ENCODE measurements around the gene VAMP4.

DNA sequence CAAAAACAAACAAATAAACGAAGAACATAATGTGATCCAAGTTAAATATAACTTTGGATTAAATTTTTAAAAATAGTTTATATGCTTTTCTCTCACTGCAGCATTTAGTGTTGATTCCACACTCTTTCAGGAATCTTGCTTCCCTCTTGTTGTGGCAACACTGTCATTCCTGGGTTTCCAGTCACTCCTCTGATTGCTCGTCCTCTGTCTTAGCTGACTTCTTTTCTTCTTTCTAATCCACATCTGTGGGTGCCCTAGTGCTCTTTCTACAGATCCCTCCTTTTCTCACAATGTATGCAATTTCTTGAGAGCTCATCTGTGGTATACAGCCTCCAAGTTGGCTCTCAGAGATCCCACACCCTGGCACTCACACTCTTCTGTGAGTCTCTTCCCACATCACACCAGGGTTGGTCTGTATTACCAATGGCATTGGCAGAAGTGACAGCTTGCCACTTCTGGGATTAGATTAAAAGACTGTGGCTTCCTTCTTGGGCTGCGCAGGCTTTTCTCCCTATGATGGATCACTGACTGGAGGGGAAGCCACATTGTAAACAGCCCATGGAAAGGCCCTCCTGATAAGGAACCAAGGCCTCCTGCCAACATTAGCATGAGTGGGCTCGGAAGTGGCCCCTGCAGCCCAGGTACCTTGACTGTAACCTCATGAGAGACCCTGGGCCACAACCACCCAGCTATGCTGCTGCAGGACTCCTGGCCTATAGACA, 77.8 kb downstream of the VAMP4 start:
- TF ChIP-seq, protein P1, sequence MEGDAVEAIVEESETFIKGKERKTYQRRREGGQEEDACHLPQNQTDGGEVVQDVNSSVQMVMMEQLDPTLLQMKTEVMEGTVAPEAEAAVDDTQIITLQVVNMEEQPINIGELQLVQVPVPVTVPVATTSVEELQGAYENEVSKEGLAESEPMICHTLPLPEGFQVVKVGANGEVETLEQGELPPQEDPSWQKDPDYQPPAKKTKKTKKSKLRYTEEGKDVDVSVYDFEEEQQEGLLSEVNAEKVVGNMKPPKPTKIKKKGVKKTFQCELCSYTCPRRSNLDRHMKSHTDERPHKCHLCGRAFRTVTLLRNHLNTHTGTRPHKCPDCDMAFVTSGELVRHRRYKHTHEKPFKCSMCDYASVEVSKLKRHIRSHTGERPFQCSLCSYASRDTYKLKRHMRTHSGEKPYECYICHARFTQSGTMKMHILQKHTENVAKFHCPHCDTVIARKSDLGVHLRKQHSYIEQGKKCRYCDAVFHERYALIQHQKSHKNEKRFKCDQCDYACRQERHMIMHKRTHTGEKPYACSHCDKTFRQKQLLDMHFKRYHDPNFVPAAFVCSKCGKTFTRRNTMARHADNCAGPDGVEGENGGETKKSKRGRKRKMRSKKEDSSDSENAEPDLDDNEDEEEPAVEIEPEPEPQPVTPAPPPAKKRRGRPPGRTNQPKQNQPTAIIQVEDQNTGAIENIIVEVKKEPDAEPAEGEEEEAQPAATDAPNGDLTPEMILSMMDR (IDR thresholded peaks at IDR 0.05), result no peak
- TF ChIP-seq, protein P2, sequence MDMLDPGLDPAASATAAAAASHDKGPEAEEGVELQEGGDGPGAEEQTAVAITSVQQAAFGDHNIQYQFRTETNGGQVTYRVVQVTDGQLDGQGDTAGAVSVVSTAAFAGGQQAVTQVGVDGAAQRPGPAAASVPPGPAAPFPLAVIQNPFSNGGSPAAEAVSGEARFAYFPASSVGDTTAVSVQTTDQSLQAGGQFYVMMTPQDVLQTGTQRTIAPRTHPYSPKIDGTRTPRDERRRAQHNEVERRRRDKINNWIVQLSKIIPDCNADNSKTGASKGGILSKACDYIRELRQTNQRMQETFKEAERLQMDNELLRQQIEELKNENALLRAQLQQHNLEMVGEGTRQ (IDR thresholded peaks at IDR 0.05; ENCODE audit: borderline replicate concordance, low read depth, low read length), result no peak
- no peak for TF ChIP-seq NFIC (IDR thresholded peaks at IDR 0.05; ENCODE audit: borderline replicate concordance)
- TF ChIP-seq, protein P3, sequence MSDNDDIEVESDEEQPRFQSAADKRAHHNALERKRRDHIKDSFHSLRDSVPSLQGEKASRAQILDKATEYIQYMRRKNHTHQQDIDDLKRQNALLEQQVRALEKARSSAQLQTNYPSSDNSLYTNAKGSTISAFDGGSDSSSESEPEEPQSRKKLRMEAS (IDR thresholded peaks at IDR 0.05; ENCODE audit: low read depth), result no peak
- TF ChIP-seq, protein P4, sequence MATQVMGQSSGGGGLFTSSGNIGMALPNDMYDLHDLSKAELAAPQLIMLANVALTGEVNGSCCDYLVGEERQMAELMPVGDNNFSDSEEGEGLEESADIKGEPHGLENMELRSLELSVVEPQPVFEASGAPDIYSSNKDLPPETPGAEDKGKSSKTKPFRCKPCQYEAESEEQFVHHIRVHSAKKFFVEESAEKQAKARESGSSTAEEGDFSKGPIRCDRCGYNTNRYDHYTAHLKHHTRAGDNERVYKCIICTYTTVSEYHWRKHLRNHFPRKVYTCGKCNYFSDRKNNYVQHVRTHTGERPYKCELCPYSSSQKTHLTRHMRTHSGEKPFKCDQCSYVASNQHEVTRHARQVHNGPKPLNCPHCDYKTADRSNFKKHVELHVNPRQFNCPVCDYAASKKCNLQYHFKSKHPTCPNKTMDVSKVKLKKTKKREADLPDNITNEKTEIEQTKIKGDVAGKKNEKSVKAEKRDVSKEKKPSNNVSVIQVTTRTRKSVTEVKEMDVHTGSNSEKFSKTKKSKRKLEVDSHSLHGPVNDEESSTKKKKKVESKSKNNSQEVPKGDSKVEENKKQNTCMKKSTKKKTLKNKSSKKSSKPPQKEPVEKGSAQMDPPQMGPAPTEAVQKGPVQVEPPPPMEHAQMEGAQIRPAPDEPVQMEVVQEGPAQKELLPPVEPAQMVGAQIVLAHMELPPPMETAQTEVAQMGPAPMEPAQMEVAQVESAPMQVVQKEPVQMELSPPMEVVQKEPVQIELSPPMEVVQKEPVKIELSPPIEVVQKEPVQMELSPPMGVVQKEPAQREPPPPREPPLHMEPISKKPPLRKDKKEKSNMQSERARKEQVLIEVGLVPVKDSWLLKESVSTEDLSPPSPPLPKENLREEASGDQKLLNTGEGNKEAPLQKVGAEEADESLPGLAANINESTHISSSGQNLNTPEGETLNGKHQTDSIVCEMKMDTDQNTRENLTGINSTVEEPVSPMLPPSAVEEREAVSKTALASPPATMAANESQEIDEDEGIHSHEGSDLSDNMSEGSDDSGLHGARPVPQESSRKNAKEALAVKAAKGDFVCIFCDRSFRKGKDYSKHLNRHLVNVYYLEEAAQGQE (IDR thresholded peaks at IDR 0.05; ENCODE audit: low read depth, low read length), result no peak
- no peak for TF ChIP-seq EZH2phosphoT487 (IDR thresholded peaks at IDR 0.05; ENCODE audit: borderline replicate concordance, low read depth)
- no peak for TF ChIP-seq POLR2AphosphoS5 (IDR thresholded peaks at IDR 0.05; ENCODE audit: low read depth, low read length)
- no peak for TF ChIP-seq JUND (IDR thresholded peaks at IDR 0.05)
- no peak for TF ChIP-seq GATA2 (CRISPR knock-in tag; IDR thresholded peaks at IDR 0.05)
- TF ChIP-seq EP300 (IDR thresholded peaks at IDR 0.05; ENCODE audit: borderline replicate concordance in 1 of 2, low read depth in 1 of 2, low read length in 1 of 2), result no peak
- TF ChIP-seq GABPA (IDR thresholded peaks at IDR 0.05; ENCODE audit: low read depth), result no peak
- TF ChIP-seq NRF1 (IDR thresholded peaks at IDR 0.05; ENCODE audit: low read depth, low read length), result no peak
- TF ChIP-seq RXRA (IDR thresholded peaks at IDR 0.05; ENCODE audit: borderline replicate concordance, low read depth), result no peak
- no peak for TF ChIP-seq FOXM1 (IDR thresholded peaks at IDR 0.05; ENCODE audit: low read depth)
